ENCODE data around the gene EMP3. TPM values are rescaled to one million over a fixed set of nuclear protein-coding genes. Genes with fewer than 3 reads are reported as not detected.

Gene EMP3
- total RNA-seq, 4 donors from 2014 or later: 3.8 to 15.3 (median 9.4) TPM

- ATAC-seq (peak; percentile 16 to 32), DNase-seq (no peak)
- TF ChIP-seq POLR2A (IDR thresholded peaks at IDR 0.05): no peak
- TF ChIP-seq CTCF (IDR thresholded peaks at IDR 0.05 in 4 of 5, conservative IDR thresholded peaks at IDR 0.05 in 1 of 5): no peak
- Histone ChIP-seq H3K27ac (peak overlapping the region; percentile 97 to 100 (median 99)), H3K4me3 (peak overlapping the region; percentile 75 to 99 (median 84)), H3K36me3 (peaks cover 0 to 5% of the 10 kb centered on the region in 2 donors), H3K4me1 (peaks cover 4 to 10% of the 10 kb centered on the region in 2 donors), H3K9me3 (no peaks in the 10 kb centered on the region), H3K27me3 (no peaks in the 10 kb centered on the region)
- in situ Hi-C loops (cut with MboI; ENCODE audit: low sequenced_read_pairs in 4 of 4): no loop called here
- intact Hi-C loops (cut with DNase I; ENCODE audit: low total_unique reads): loop anchor here (1.0 to 5.0 kb wide), 4 partner anchors 31 to 106 kb away; partner anchors contain the start of genes CARD8 and CYTH2
Observed at GRCh38 chr19:48363500-48363809, 38.1 kb downstream of the EMP3 start.

GRCh38 chr19:48363810-48364597 lies 38.7 kb downstream of the EMP3 start, which contains the start of the genes SYNGR4 and TMEM143:
Gene SYNGR4, plus strand, starts transcription at chr19:48364367. Its CDS starts 1,476 bp downstream, at chr19:48365843.
Gene TMEM143, minus strand, starts transcription at chr19:48363940. Its CDS starts 20 bp downstream, at chr19:48363920.
- intact Hi-C loops (cut with DNase I; ENCODE audit: low total_unique reads): loop anchor here (1.0 to 5.0 kb wide), 5 partner anchors 27 to 107 kb away; partner anchors contain the start of genes CARD8, CYTH2 and KDELR1
- in situ Hi-C loops (cut with MboI; ENCODE audit: low sequenced_read_pairs in 4 of 4): no loop called here
- ATAC-seq: peak; percentile 94 to 97

GRCh38 chr19:48364598-48365348 lies 39.4 kb downstream of the EMP3 start:
- TF ChIP-seq POLR2A (IDR thresholded peaks at IDR 0.05) (no peak), CTCF (IDR thresholded peaks at IDR 0.05 in 4 of 5, conservative IDR thresholded peaks at IDR 0.05 in 1 of 5) (no peak)
- Histone ChIP-seq H3K4me3 (peak overlapping the region; percentile 41 to 99 (median 84)), H3K36me3 (peaks cover 0 to 5% of the 10 kb centered on the region in 2 donors), H3K9me3 (no peaks in the 10 kb centered on the region), H3K27ac (peak overlapping the region; percentile 97 to 100 (median 99)), H3K27me3 (no peaks in the 10 kb centered on the region), H3K4me1 (peaks cover 4 to 10% of the 10 kb centered on the region in 2 donors)
- DNase-seq (no peak), ATAC-seq (no peak)
- in situ Hi-C loops (cut with MboI; ENCODE audit: low sequenced_read_pairs in 4 of 4) (no loop called here), intact Hi-C loops (cut with DNase I; ENCODE audit: low total_unique reads) (loop anchor here (1.0 to 5.0 kb wide), 2 partner anchors 27 to 107 kb away; partner anchors contain the start of genes CARD8 and KDELR1)

More at GRCh38 chr19:48363810-48364597, 38.7 kb downstream of the EMP3 start, which contains the start of the genes SYNGR4 and TMEM143:
- DNase-seq: peak; percentile 98 to 99
- Histone ChIP-seq H3K9me3 (no peaks in the 10 kb centered on the region), H3K4me3 (peak within 1 kb of the TSS; percentile 75 to 99 (median 84)), H3K27ac (peak within 1 kb of the TSS; percentile 97 to 100 (median 99)), H3K36me3 (peaks cover 0 to 5% of the 10 kb centered on the region in 2 donors), H3K4me1 (peaks cover 4 to 10% of the 10 kb centered on the region in 2 donors), H3K27me3 (no peaks in the 10 kb centered on the region)
- peak in 1 of 2 donors; percentile 35 for TF ChIP-seq POLR2A (IDR thresholded peaks at IDR 0.05)
- TF ChIP-seq CTCF (IDR thresholded peaks at IDR 0.05 in 4 of 5, conservative IDR thresholded peaks at IDR 0.05 in 1 of 5): no peak

GRCh38 chr19:48365602-48366001 lies 40.2 kb downstream of the EMP3 start:
- no peak for TF ChIP-seq CTCF (IDR thresholded peaks at IDR 0.05 in 4 of 5, conservative IDR thresholded peaks at IDR 0.05 in 1 of 5)
- TF ChIP-seq POLR2A (IDR thresholded peaks at IDR 0.05): no peak
- no peaks in the 10 kb centered on the region for H3K36me3 ChIP-seq
- H3K27ac ChIP-seq: no peak overlapping the region
- H3K27me3 ChIP-seq: no peaks in the 10 kb centered on the region
- H3K4me1 ChIP-seq: peaks cover 4 to 10% of the 10 kb centered on the region in 2 donors
- H3K9me3 ChIP-seq: no peaks in the 10 kb centered on the region
- no peak overlapping the region for H3K4me3 ChIP-seq
- no peak for DNase-seq
- ATAC-seq: no peak
- intact Hi-C loops (cut with DNase I; ENCODE audit: low total_unique reads): no loop called here
- in situ Hi-C loops (cut with MboI; ENCODE audit: low sequenced_read_pairs in 4 of 4): no loop called here
